ENCODE data around the gene ERC2.

GRCh38 chr3:55731741-55732140 lies 736.5 kb downstream of the ERC2 start:
- TF ChIP-seq CTCF (conservative IDR thresholded peaks at IDR 0.05; ENCODE audit: low read depth, low read length): no peak
- TF ChIP-seq EZH2 (IDR thresholded peaks at IDR 0.05; ENCODE audit: borderline replicate concordance, low read depth, low read length, poor library complexity, severe bottlenecking): no peak

Data from A673 (cell line).